ENCODE data around the gene TMC5.

DNA sequence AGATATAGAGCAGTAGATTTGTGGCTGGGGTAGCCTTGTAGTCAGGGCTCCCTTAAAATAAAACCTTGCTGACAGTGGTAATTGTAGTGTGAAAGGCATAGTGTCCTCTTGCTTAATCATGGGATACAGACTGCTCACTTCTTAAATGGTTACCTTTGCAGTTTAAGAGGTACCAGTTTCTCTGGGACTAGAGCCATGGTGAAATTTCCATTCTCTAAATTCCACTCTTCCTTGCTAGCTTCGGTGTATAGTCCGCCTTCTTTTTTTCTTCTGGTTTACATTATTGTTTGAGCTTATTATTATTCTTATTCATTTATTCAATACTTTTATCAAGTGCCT is 107.7 kb downstream of the TMC5 start:
- TF ChIP-seq, protein P1, sequence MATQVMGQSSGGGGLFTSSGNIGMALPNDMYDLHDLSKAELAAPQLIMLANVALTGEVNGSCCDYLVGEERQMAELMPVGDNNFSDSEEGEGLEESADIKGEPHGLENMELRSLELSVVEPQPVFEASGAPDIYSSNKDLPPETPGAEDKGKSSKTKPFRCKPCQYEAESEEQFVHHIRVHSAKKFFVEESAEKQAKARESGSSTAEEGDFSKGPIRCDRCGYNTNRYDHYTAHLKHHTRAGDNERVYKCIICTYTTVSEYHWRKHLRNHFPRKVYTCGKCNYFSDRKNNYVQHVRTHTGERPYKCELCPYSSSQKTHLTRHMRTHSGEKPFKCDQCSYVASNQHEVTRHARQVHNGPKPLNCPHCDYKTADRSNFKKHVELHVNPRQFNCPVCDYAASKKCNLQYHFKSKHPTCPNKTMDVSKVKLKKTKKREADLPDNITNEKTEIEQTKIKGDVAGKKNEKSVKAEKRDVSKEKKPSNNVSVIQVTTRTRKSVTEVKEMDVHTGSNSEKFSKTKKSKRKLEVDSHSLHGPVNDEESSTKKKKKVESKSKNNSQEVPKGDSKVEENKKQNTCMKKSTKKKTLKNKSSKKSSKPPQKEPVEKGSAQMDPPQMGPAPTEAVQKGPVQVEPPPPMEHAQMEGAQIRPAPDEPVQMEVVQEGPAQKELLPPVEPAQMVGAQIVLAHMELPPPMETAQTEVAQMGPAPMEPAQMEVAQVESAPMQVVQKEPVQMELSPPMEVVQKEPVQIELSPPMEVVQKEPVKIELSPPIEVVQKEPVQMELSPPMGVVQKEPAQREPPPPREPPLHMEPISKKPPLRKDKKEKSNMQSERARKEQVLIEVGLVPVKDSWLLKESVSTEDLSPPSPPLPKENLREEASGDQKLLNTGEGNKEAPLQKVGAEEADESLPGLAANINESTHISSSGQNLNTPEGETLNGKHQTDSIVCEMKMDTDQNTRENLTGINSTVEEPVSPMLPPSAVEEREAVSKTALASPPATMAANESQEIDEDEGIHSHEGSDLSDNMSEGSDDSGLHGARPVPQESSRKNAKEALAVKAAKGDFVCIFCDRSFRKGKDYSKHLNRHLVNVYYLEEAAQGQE (IDR thresholded peaks at IDR 0.05; ENCODE audit: low read depth): no peak
- TF ChIP-seq, protein P2, sequence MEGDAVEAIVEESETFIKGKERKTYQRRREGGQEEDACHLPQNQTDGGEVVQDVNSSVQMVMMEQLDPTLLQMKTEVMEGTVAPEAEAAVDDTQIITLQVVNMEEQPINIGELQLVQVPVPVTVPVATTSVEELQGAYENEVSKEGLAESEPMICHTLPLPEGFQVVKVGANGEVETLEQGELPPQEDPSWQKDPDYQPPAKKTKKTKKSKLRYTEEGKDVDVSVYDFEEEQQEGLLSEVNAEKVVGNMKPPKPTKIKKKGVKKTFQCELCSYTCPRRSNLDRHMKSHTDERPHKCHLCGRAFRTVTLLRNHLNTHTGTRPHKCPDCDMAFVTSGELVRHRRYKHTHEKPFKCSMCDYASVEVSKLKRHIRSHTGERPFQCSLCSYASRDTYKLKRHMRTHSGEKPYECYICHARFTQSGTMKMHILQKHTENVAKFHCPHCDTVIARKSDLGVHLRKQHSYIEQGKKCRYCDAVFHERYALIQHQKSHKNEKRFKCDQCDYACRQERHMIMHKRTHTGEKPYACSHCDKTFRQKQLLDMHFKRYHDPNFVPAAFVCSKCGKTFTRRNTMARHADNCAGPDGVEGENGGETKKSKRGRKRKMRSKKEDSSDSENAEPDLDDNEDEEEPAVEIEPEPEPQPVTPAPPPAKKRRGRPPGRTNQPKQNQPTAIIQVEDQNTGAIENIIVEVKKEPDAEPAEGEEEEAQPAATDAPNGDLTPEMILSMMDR (IDR thresholded peaks at IDR 0.05 in 2 of 3, conservative IDR thresholded peaks at IDR 0.05 in 1 of 3; ENCODE audit: borderline replicate concordance in 1 of 3, insufficient read depth in 1 of 3, low read depth in 2 of 3, low read length in 2 of 3): no peak
- TF ChIP-seq EZH2phosphoT487 (IDR thresholded peaks at IDR 0.05; ENCODE audit: borderline replicate concordance) (no peak), EZH2 (IDR thresholded peaks at IDR 0.05) (no peak), POLR2A (IDR thresholded peaks at IDR 0.05; ENCODE audit: borderline replicate concordance, extremely low read depth, insufficient read depth, insufficient read length) (no peak), TCF7L2 (IDR thresholded peaks at IDR 0.05; ENCODE audit: borderline replicate concordance, extremely low read depth, insufficient read depth, insufficient read length) (no peak), POLR2AphosphoS5 (IDR thresholded peaks at IDR 0.05; ENCODE audit: low read depth, low read length) (no peak), CEBPB (IDR thresholded peaks at IDR 0.05; ENCODE audit: low read depth) (no peak), CBX3 (IDR thresholded peaks at IDR 0.05; ENCODE audit: low read depth) (no peak), ZFX (IDR thresholded peaks at IDR 0.05) (no peak), FOSL1 (IDR thresholded peaks at IDR 0.05; ENCODE audit: low read depth) (no peak), SRF (IDR thresholded peaks at IDR 0.05; ENCODE audit: low read depth) (no peak), YY1 (IDR thresholded peaks at IDR 0.05; ENCODE audit: extremely low read depth, insufficient replicate concordance, low read depth, low read length) (no peak)
- TF ChIP-seq, protein P3, sequence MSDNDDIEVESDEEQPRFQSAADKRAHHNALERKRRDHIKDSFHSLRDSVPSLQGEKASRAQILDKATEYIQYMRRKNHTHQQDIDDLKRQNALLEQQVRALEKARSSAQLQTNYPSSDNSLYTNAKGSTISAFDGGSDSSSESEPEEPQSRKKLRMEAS (IDR thresholded peaks at IDR 0.05): no peak
